ENCODE measurements around the gene AKAP1.

GRCh38 chr17:57110579-57111325 lies 25.7 kb downstream of the AKAP1 start:
- TF ChIP-seq CTCF (IDR thresholded peaks at IDR 0.05) (no peak), ZFX (IDR thresholded peaks at IDR 0.05; ENCODE audit: borderline replicate concordance) (no peak)
